Transverse colon (tissue), 4 donors: ENCODE results near the gene FMC1. TPM values are rescaled to one million over a fixed set of nuclear protein-coding genes. Genes with fewer than 3 reads are reported as not detected.

Source experiments
- DNase-seq: peaks from one replicate; pipeline ENCODE4 v3.0.0-alpha.2; 2019
- H3K27ac ChIP-seq, 4 donors: fragments of 200-600 bp; sonication (generic); 2 replicates each; pipeline ENCODE4 v1.5.1; 2016 to 2018; ENCODE audit warnings: inconsistent platforms in 4 of 4
- H3K27me3 ChIP-seq: fragments of 200-600 bp; sonication (generic); 2 replicates; pipeline ENCODE4 v1.5.1; 2017; ENCODE audit warnings: inconsistent platforms
- H3K36me3 ChIP-seq, 4 donors: fragments of 200-600 bp; sonication (generic); 2 replicates each; pipeline ENCODE4 v1.5.1; 2017 to 2019; ENCODE audit warnings: inconsistent platforms in 4 of 4
- H3K4me1 ChIP-seq, 4 donors: fragments of 200-600 bp; sonication (generic); 2 replicates each; pipeline ENCODE4 v1.5.1; 2017 to 2020; ENCODE audit warnings: inconsistent platforms in 4 of 4
- H3K4me3 ChIP-seq, 4 donors: fragments of 200-600 bp; sonication (generic); 1 replicate in 1 of 4; 2 replicates in 3 of 4; pipeline versions ENCODE4 v1.5.1 to v1.6.1; 2017 to 2019; ENCODE audit warnings: inconsistent platforms in 4 of 4
- H3K9me3 ChIP-seq, 2 donors: fragments of 200-600 bp; sonication (generic); 2 replicates each; pipeline ENCODE4 v1.5.1; 2017 to 2019; ENCODE audit warnings: inconsistent platforms in 2 of 2
- CTCF ChIP-seq, 5 experiments: fragments of 200-600 bp in 3 of 5; fragments of 450-650 bp in 2 of 5; sonication (generic) in 3 of 5; IDR thresholded peaks; 1 replicate in 2 of 5; 2 replicates in 3 of 5; pipeline ENCODE4 v1.5.1; 2016 to 2017; ENCODE audit warnings: antibody characterized with exemption in 5 of 5, inconsistent platforms in 3 of 5, mild to moderate bottlenecking in 2 of 5, moderate library complexity in 1 of 5
- EP300 ChIP-seq: sonication (generic); formaldehyde crosslinking; IDR thresholded peaks from one replicate; pipeline ENCODE4 v1.6.1; 2017; ENCODE audit warnings: antibody characterized with exemption, low read depth
- POLR2A ChIP-seq: fragments of 450-650 bp; IDR thresholded peaks from one replicate; pipeline ENCODE4 v1.6.1; 2016; ENCODE audit warnings: antibody characterized with exemption, mild to moderate bottlenecking, moderate library complexity
- POLR2AphosphoS5 ChIP-seq, 3 donors: sonication (generic); formaldehyde crosslinking; IDR thresholded peaks; one replicate each; pipeline ENCODE4 v1.6.1; 2016; ENCODE audit warnings: antibody characterized with exemption in 3 of 3
- WGBS, 2 donors: methylation state at CpG; one replicate each; pipeline ENCODE4 v1.1.5; 2018; ENCODE audit warnings: low coverage in 1 of 2; 5-methylcytosine and 5-hydroxymethylcytosine counted together
- in situ Hi-C, 4 donors: fragments of 200-750 bp; cut with MboI; loops; one replicate each; pipeline versions ENCODE4 v1.15.0 to v1.15.1; 2017; ENCODE audit warnings: low sequenced_read_pairs in 3 of 4, low pct_ligation_motif_present in 1 of 4, low pct_unique_long_range_greater_than_20kb in 1 of 4
- intact Hi-C: fragments of 100-400 bp; cut with DNase I; formaldehyde crosslinking; loops from one replicate; pipeline ENCODE4 v1.15.1; 2023; ENCODE audit warnings: low total_unique reads
- total RNA-seq, 4 donors: library from RNA; depleted of rRNA; stranded (reverse); fragments of >200 nt; gene quantifications; one replicate each; pipeline ENCODE4 v1.1.0, GENCODE V29; 2016

The FMC1 gene
- total RNA-seq, 4 donors from 2014 or later, result 7.3 to 21.6 TPM; not detected in 2

DNA sequence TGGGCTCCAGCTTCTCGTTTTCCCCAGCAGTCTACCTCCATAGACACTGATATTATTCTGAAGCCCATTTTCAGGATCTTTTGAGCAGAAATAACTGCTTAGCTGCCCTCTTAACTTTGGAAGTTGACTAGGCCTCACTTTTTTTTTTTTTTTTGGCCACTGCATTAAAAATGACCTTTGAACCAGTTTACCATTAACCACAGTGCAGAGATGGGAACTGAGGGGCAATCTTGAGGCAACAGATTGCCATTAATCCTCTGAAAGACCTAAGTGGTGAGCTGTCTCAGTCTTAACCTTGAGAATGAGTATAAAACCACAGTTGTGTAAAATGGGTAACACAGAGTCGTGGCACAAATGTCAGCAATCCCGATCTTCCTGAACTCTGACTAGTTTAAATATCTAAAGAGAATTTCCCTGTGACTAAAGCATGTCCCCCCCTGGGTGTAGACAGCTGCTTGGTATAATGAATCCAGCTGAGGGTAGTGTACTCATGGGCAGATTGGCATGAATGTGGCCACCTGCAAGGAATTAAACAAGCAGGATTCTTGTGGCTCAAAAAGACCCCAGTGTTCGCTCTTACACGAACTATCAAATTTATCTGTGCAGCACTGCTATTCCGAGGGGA lies 46.1 kb upstream of the FMC1 start:
- in situ Hi-C loops (no loop called here), intact Hi-C loops (no loop called here)
- H3K36me3 ChIP-seq, result peaks cover 0 to 13% (median 3%) of the 10 kb centered on the region in 4 donors
- H3K27ac ChIP-seq, result no peak overlapping the region
- no peak overlapping the region for H3K4me3 ChIP-seq
- WGBS, 2 donors, result 72 to 83% methylated on average over 6 of the region's 6 CpGs
- DNase-seq, result no peak
- TF ChIP-seq POLR2A (no peak), EP300 (no peak), CTCF (IDR thresholded peaks at IDR 0.05) (no peak), POLR2AphosphoS5 (IDR thresholded peaks at IDR 0.05) (no peak)
- H3K9me3 ChIP-seq, result no peaks in the 10 kb centered on the region
- peaks cover 0 to 29% (median 18%) of the 10 kb centered on the region in 4 donors for H3K4me1 ChIP-seq
- H3K27me3 ChIP-seq, result no peaks in the 10 kb centered on the region

GRCh38 chr7:139297795-139298194 lies 43.3 kb upstream of the FMC1 start:
- Histone ChIP-seq H3K36me3 (peaks cover 0 to 13% (median 3%) of the 10 kb centered on the region in 4 donors), H3K9me3 (no peaks in the 10 kb centered on the region), H3K27ac (peak overlapping the region; percentile 45 to 74 (median 70)), H3K4me1 (peaks cover 0 to 50% (median 26%) of the 10 kb centered on the region in 4 donors), H3K4me3 (no peak overlapping the region), H3K27me3 (no peaks in the 10 kb centered on the region)
- 31 to 36% methylated on average over 6 of the region's 6 CpGs for WGBS, 2 donors
- DNase-seq, result no peak
- TF ChIP-seq EP300, result no peak
- TF ChIP-seq POLR2AphosphoS5 (IDR thresholded peaks at IDR 0.05), result peak in 2 of 3 donors; percentile 8 to 30
- in situ Hi-C loops (no loop called here), intact Hi-C loops (no loop called here)

DNA sequence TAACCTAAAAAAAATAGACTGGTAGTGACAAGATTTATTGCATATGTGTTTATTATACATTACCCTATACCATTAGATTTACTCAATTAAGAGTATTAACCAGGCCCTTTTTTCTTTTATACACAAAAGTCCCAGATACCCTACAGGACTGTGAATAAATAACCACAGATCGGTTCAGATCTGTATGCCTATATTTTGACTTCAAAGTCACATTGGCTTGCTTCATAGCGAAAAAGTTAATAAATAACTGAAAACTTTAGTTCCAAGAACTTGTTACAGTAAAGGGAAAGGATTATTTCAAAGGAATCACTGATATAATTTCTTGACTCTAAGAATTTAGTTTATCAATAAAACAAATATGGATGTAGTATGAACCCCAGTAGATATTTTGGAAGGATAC lies 41.8 kb upstream of the FMC1 start:
- Histone ChIP-seq H3K4me1 (peaks cover 0 to 60% (median 28%) of the 10 kb centered on the region in 4 donors), H3K36me3 (peaks cover 0 to 4% (median 0%) of the 10 kb centered on the region in 4 donors), H3K27me3 (no peaks in the 10 kb centered on the region), H3K4me3 (no peak overlapping the region), H3K27ac (peak overlapping the region in 3 of 4 donors; percentile 66 to 74 (median 73)), H3K9me3 (no peaks in the 10 kb centered on the region)
- TF ChIP-seq CTCF (IDR thresholded peaks at IDR 0.05) (no peak), POLR2AphosphoS5 (IDR thresholded peaks at IDR 0.05) (no peak), EP300 (no peak), POLR2A (no peak)
- intact Hi-C loops (no loop called here), in situ Hi-C loops (no loop called here)
- DNase-seq, result no peak
- WGBS, 2 donors, result 48 to 59% methylated on average over 2 of the region's 2 CpGs

GRCh38 chr7:139300390-139300789 lies 40.7 kb upstream of the FMC1 start:
- intact Hi-C loops, result no loop called here
- Histone ChIP-seq H3K4me3 (no peak overlapping the region), H3K36me3 (peaks cover 0 to 3% (median 0%) of the 10 kb centered on the region in 4 donors), H3K27me3 (no peaks in the 10 kb centered on the region), H3K4me1 (peaks cover 0 to 60% (median 28%) of the 10 kb centered on the region in 4 donors), H3K9me3 (no peaks in the 10 kb centered on the region), H3K27ac (peak overlapping the region in 2 of 4 donors; percentile 9 to 35)
- TF ChIP-seq CTCF (IDR thresholded peaks at IDR 0.05), result no peak
- TF ChIP-seq POLR2A, result no peak
- no peak for TF ChIP-seq POLR2AphosphoS5 (IDR thresholded peaks at IDR 0.05)
- TF ChIP-seq EP300, result no peak
- in situ Hi-C loops, result no loop called here
- DNase-seq, result no peak
- 55 to 70% methylated on average over 2 of the region's 2 CpGs for WGBS, 2 donors
